ENCODE measurements around the gene SPSB1. TPM values are rescaled to one million over a fixed set of nuclear protein-coding genes. Genes with fewer than 3 reads are reported as not detected.

Gene SPSB1
- total RNA-seq, 2 donors from 2014 or later, result 20.4 to 26.9 TPM

GRCh38 chr1:9357958-9358357, 65.3 kb downstream of the SPSB1 start:
- H3K27me3 ChIP-seq (ENCODE audit: control insufficient read depth, insufficient read depth, low read length, poor library complexity, severe bottlenecking), result no peaks in the 10 kb centered on the region
- H3K27ac ChIP-seq (ENCODE audit: low read depth, low read length), result peak overlapping the region; percentile 38
- H3K27ac Mint-ChIP-seq, result no peak overlapping the region
- H3K9me3 ChIP-seq (ENCODE audit: control insufficient read depth, low read length), result no peaks in the 10 kb centered on the region
- H3K4me1 ChIP-seq (ENCODE audit: control insufficient read depth, insufficient read depth, low read length), result no peaks in the 10 kb centered on the region
- no peak overlapping the region for H3K9ac ChIP-seq (ENCODE audit: extremely low read depth, low read length, poor library complexity, severe bottlenecking)
- H3K36me3 Mint-ChIP-seq (ENCODE audit: low read depth), result peaks cover 34% of the 10 kb centered on the region
- 79 to 88% methylated on average over 3 to 8 of the region's 8 CpGs for whole genome bisulfite sequencing, 2 experiments (ENCODE audit: insufficient coverage in 1 of 2, insufficient read length in 1 of 2)
- no peak overlapping the region for H3K4me3 ChIP-seq (ENCODE audit: low read length)
- no peak for DNase-seq
- no peak for TF ChIP-seq CTCF (conservative IDR thresholded peaks at IDR 0.05)
- no peaks in the 10 kb centered on the region for H3K4me1 Mint-ChIP-seq
- no peaks in the 10 kb centered on the region for H3K9me3 Mint-ChIP-seq
- no peaks in the 10 kb centered on the region for H3K27me3 Mint-ChIP-seq (ENCODE audit: insufficient read depth)
- H3K4me3 Mint-ChIP-seq, result no peak overlapping the region
- peaks cover 19% of the 10 kb centered on the region for H3K36me3 ChIP-seq (ENCODE audit: control insufficient read depth, insufficient read depth, low read length)

GRCh38 chr1:9360371-9361064, 67.8 kb downstream of the SPSB1 start:
- no peaks in the 10 kb centered on the region for H3K4me1 Mint-ChIP-seq
- Histone ChIP-seq H3K4me3 (ENCODE audit: low read length) (no peak overlapping the region), H3K27ac (ENCODE audit: low read depth, low read length) (no peak overlapping the region), H3K27me3 (ENCODE audit: control insufficient read depth, insufficient read depth, low read length, poor library complexity, severe bottlenecking) (no peaks in the 10 kb centered on the region), H3K9me3 (ENCODE audit: control insufficient read depth, low read length) (no peaks in the 10 kb centered on the region), H3K4me1 (ENCODE audit: control insufficient read depth, insufficient read depth, low read length) (no peaks in the 10 kb centered on the region), H3K36me3 (ENCODE audit: control insufficient read depth, insufficient read depth, low read length) (peaks cover 19% of the 10 kb centered on the region), H3K9ac (ENCODE audit: extremely low read depth, low read length, poor library complexity, severe bottlenecking) (no peak overlapping the region)
- TF ChIP-seq CTCF (conservative IDR thresholded peaks at IDR 0.05), result no peak
- no peaks in the 10 kb centered on the region for H3K27me3 Mint-ChIP-seq (ENCODE audit: insufficient read depth)
- no peak overlapping the region for H3K4me3 Mint-ChIP-seq
- DNase-seq, result no peak
- no peaks in the 10 kb centered on the region for H3K9me3 Mint-ChIP-seq
- peaks cover 36% of the 10 kb centered on the region for H3K36me3 Mint-ChIP-seq (ENCODE audit: low read depth)
- WGBS, 2 experiments (ENCODE audit: insufficient coverage in 1 of 2, insufficient read length in 1 of 2), result 91% methylated on average over 8 to 20 of the region's 20 CpGs
- no peak overlapping the region for H3K27ac Mint-ChIP-seq

GRCh38 chr1:9361630-9362260, 69.1 kb downstream of the SPSB1 start:
- H3K27ac ChIP-seq (ENCODE audit: low read depth, low read length), result no peak overlapping the region
- H3K36me3 Mint-ChIP-seq (ENCODE audit: low read depth), result peaks cover 24% of the 10 kb centered on the region
- H3K9ac ChIP-seq (ENCODE audit: extremely low read depth, low read length, poor library complexity, severe bottlenecking), result no peak overlapping the region
- no peaks in the 10 kb centered on the region for H3K27me3 ChIP-seq (ENCODE audit: control insufficient read depth, insufficient read depth, low read length, poor library complexity, severe bottlenecking)
- 92 to 95% methylated on average over 4 to 14 of the region's 14 CpGs for WGBS, 2 experiments (ENCODE audit: insufficient coverage in 1 of 2, insufficient read length in 1 of 2)
- no peak overlapping the region for H3K27ac Mint-ChIP-seq
- no peaks in the 10 kb centered on the region for H3K4me1 Mint-ChIP-seq
- no peaks in the 10 kb centered on the region for H3K4me1 ChIP-seq (ENCODE audit: control insufficient read depth, insufficient read depth, low read length)
- no peaks in the 10 kb centered on the region for H3K9me3 Mint-ChIP-seq
- H3K9me3 ChIP-seq (ENCODE audit: control insufficient read depth, low read length), result no peaks in the 10 kb centered on the region
- H3K36me3 ChIP-seq (ENCODE audit: control insufficient read depth, insufficient read depth, low read length), result peaks cover 10% of the 10 kb centered on the region
- TF ChIP-seq CTCF (conservative IDR thresholded peaks at IDR 0.05), result no peak
- DNase-seq, result no peak
- H3K27me3 Mint-ChIP-seq (ENCODE audit: insufficient read depth), result no peaks in the 10 kb centered on the region
- H3K4me3 Mint-ChIP-seq, result no peak overlapping the region
- no peak overlapping the region for H3K4me3 ChIP-seq (ENCODE audit: low read length)
